Neural progenitor cell (in vitro differentiated cells): ENCODE results near the gene ARHGEF11. TPM values are rescaled to one million over a fixed set of nuclear protein-coding genes. Genes with fewer than 3 reads are reported as not detected.

ENCODE experiments used
- DNase-seq: peaks from one replicate; pipeline ENCODE4 v3.0.0-alpha.2; 2016; ENCODE audit warnings: low spot score
- H2AFZ ChIP-seq: fragments of 200-600 bp; sonication (generic); replicated peaks from 2 replicates; pipeline ENCODE4 v1.6.1; 2016; ENCODE audit warnings: antibody characterized with exemption
- H3F3A ChIP-seq: fragments of 200-600 bp; sonication (generic); 2 replicates; pipeline ENCODE4 v1.6.1; 2016; ENCODE audit warnings: antibody characterized with exemption, low read depth
- H3K27ac ChIP-seq: fragments of 200-600 bp; sonication (generic); 2 replicates; pipeline ENCODE4 v1.5.1; 2016; ENCODE audit warnings: mild to moderate bottlenecking
- H3K27me3 ChIP-seq: fragments of 200-600 bp; sonication (generic); 2 replicates; pipeline ENCODE4 v1.6.1; 2016; ENCODE audit warnings: mild to moderate bottlenecking, moderate library complexity
- H3K36me3 ChIP-seq: fragments of 200-600 bp; sonication (generic); 2 replicates; pipeline ENCODE4 v1.5.1; 2016
- H3K4me1 ChIP-seq: fragments of 200-600 bp; sonication (generic); 2 replicates; pipeline ENCODE4 v1.6.1; 2016; ENCODE audit warnings: mixed run types
- H3K4me2 ChIP-seq: fragments of 200-600 bp; sonication (generic); 2 replicates; pipeline ENCODE4 v1.6.1; 2016
- H3K4me3 ChIP-seq: fragments of 200-600 bp; sonication (generic); 2 replicates; pipeline ENCODE4 v1.5.1; 2016
- H3K79me2 ChIP-seq: fragments of 200-600 bp; sonication (generic); 2 replicates; pipeline ENCODE4 v1.6.1; 2016; ENCODE audit warnings: low read depth
- H3K9ac ChIP-seq: fragments of 200-600 bp; sonication (generic); 2 replicates; pipeline ENCODE4 v1.6.1; 2016
- H3K9me3 ChIP-seq: fragments of 200-600 bp; sonication (generic); 2 replicates; pipeline ENCODE4 v1.5.1; 2016; ENCODE audit warnings: low read depth
- H4K20me1 ChIP-seq: fragments of 200-600 bp; sonication (generic); 2 replicates; pipeline ENCODE4 v1.6.1; 2016; ENCODE audit warnings: low read depth
- H3K27ac Mint-ChIP-seq: 3 replicates; pipeline ENCODE4 v1.8.0; 2021; ENCODE audit warnings: mixed read lengths
- H3K27me3 Mint-ChIP-seq: 2 replicates; pipeline ENCODE4 v1.8.0; 2022; ENCODE audit warnings: low read depth, mild to moderate bottlenecking, inconsistent platforms, moderate library complexity, mixed read lengths; ENCODE audit not compliant: insufficient read depth
- H3K36me3 Mint-ChIP-seq: 3 replicates; pipeline ENCODE4 v1.8.0; 2021; ENCODE audit warnings: mixed read lengths
- H3K4me1 Mint-ChIP-seq: 3 replicates; pipeline ENCODE4 v1.8.0; 2021; ENCODE audit warnings: mixed read lengths
- H3K4me3 Mint-ChIP-seq: 3 replicates; pipeline ENCODE4 v1.8.0; 2021; ENCODE audit warnings: mild to moderate bottlenecking, moderate library complexity, mixed read lengths
- H3K9me3 Mint-ChIP-seq: 3 replicates; pipeline ENCODE4 v1.8.0; 2020; ENCODE audit warnings: mixed read lengths
- EZH2 ChIP-seq: fragments of 200-600 bp; sonication (generic); IDR thresholded peaks from 2 replicates; pipeline ENCODE4 v1.6.1; 2017; ENCODE audit warnings: antibody characterized with exemption, mild to moderate bottlenecking, moderate library complexity
- EZH2phosphoT487 ChIP-seq: fragments of 200-600 bp; sonication (generic); IDR thresholded peaks from 2 replicates; pipeline ENCODE4 v1.6.1; 2017; ENCODE audit warnings: antibody characterized with exemption
- total RNA-seq: library from RNA; depleted of rRNA; stranded (reverse); fragments of >200 nt; gene quantifications from 2 replicates; pipeline ENCODE4 v1.2.3, GENCODE V29; 2015; ENCODE audit warnings: low replicate concordance
- TF ChIP-seq, protein P1 (sequence below): fragments of 200-600 bp; sonication (generic); IDR thresholded peaks from 2 replicates; pipeline ENCODE4 v1.5.1; 2017; ENCODE audit warnings: antibody characterized with exemption, mild to moderate bottlenecking

The ARHGEF11 gene
- total RNA-seq, 1 donor from 2014 or later = 31.9 TPM

DNA sequence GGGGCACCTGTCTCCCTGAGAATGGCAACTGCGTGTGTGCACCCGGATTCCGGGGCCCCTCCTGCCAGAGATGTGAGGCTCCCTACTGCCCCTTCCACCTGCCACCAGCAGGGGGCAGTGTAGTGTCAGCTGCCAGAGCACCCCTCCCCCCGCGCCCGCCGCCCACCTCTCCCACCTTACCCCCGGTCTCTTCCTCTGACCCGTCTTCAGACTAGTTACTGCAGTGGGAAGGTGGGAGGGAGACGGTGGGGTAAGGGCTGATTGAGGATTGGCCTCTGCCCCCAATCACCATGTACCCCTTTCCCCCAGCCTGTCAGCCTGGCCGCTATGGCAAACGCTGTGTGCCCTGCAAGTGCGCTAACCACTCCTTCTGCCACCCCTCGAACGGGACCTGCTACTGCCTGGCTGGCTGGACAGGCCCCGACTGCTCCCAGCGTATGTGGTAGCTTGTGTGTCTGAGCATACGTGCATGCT lies 135.2 kb downstream of the ARHGEF11 start:
- Mint-ChIP-seq H3K9me3 (no peaks in the 10 kb centered on the region), H3K27me3 (peaks cover 5% of the 10 kb centered on the region), H3K4me3 (no peak overlapping the region), H3K27ac (no peak overlapping the region), H3K4me1 (peaks cover 9% of the 10 kb centered on the region), H3K36me3 (no peaks in the 10 kb centered on the region)
- no peaks in the 10 kb centered on the region for H3F3A ChIP-seq
- no peak overlapping the region for H2AFZ ChIP-seq
- no peak overlapping the region for H3K9ac ChIP-seq
- no peaks in the 10 kb centered on the region for H3K36me3 ChIP-seq
- H3K27me3 ChIP-seq = peaks cover 29% of the 10 kb centered on the region
- H3K9me3 ChIP-seq = no peaks in the 10 kb centered on the region
- peak overlapping the region; percentile 60 for H3K4me2 ChIP-seq
- TF ChIP-seq, protein P1, sequence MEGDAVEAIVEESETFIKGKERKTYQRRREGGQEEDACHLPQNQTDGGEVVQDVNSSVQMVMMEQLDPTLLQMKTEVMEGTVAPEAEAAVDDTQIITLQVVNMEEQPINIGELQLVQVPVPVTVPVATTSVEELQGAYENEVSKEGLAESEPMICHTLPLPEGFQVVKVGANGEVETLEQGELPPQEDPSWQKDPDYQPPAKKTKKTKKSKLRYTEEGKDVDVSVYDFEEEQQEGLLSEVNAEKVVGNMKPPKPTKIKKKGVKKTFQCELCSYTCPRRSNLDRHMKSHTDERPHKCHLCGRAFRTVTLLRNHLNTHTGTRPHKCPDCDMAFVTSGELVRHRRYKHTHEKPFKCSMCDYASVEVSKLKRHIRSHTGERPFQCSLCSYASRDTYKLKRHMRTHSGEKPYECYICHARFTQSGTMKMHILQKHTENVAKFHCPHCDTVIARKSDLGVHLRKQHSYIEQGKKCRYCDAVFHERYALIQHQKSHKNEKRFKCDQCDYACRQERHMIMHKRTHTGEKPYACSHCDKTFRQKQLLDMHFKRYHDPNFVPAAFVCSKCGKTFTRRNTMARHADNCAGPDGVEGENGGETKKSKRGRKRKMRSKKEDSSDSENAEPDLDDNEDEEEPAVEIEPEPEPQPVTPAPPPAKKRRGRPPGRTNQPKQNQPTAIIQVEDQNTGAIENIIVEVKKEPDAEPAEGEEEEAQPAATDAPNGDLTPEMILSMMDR = peak; percentile 92
- TF ChIP-seq EZH2phosphoT487 = no peak
- H3K4me3 ChIP-seq = peak overlapping the region; percentile 14
- peaks cover 6% of the 10 kb centered on the region for H3K4me1 ChIP-seq
- H3K79me2 ChIP-seq = no peaks in the 10 kb centered on the region
- H3K27ac ChIP-seq = no peak overlapping the region
- no peaks in the 10 kb centered on the region for H4K20me1 ChIP-seq
- DNase-seq = peak; percentile 80

DNA sequence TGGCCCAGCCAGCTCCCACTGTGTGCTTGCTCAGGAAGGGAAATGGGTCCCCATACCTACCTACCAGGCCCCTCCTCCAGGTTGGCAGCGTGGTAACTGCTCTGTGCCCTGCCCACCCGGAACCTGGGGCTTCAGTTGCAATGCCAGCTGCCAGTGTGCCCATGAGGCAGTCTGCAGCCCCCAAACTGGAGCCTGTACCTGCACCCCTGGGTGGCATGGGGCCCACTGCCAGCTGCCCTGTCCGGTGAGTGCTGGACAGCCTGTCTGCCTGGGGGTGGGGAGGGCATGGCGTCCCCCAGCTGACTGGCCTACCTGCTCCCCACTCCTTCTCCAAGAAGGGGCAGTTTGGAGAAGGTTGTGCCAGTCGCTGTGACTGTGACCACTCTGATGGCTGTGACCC lies 135.9 kb downstream of the ARHGEF11 start:
- Histone ChIP-seq H3K9ac (no peak overlapping the region), H3K4me2 (no peak overlapping the region), H3K36me3 (no peaks in the 10 kb centered on the region), H4K20me1 (no peaks in the 10 kb centered on the region), H3K79me2 (no peaks in the 10 kb centered on the region), H3F3A (no peaks in the 10 kb centered on the region), H3K9me3 (no peaks in the 10 kb centered on the region), H3K27ac (no peak overlapping the region), H2AFZ (no peak overlapping the region), H3K4me1 (peaks cover 6% of the 10 kb centered on the region), H3K27me3 (peaks cover 29% of the 10 kb centered on the region), H3K4me3 (no peak overlapping the region)
- Mint-ChIP-seq H3K27me3 (peaks cover 8% of the 10 kb centered on the region), H3K36me3 (no peaks in the 10 kb centered on the region), H3K9me3 (no peaks in the 10 kb centered on the region), H3K4me3 (no peak overlapping the region), H3K4me1 (peaks cover 6% of the 10 kb centered on the region), H3K27ac (no peak overlapping the region)
- no peak for DNase-seq
- TF ChIP-seq, protein P1 = no peak

DNA sequence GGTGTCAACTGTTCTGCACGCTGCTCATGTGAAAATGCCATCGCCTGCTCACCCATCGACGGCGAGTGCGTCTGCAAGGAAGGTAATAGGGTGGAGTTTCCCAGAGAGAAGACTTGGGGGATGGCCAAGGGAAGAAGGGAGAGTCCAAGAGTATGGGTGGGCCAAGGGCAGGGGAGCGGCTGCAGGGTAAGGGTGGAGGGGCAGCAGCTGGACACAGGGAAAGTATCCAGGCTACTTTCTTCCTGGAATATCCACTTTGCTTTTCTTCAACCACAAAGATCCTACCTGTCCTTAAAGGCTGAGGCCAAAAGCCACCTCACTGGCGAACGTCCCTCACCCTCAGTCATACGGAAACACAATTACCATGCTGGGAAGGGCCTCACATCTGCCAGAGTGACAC lies 136.6 kb downstream of the ARHGEF11 start:
- H3K36me3 Mint-ChIP-seq = no peaks in the 10 kb centered on the region
- Histone ChIP-seq H3K9ac (no peak overlapping the region), H3K4me1 (peaks cover 6% of the 10 kb centered on the region), H3K4me3 (no peak overlapping the region), H3F3A (no peaks in the 10 kb centered on the region), H3K27me3 (peaks cover 29% of the 10 kb centered on the region), H3K27ac (no peak overlapping the region), H3K79me2 (no peaks in the 10 kb centered on the region), H3K9me3 (no peaks in the 10 kb centered on the region), H4K20me1 (no peaks in the 10 kb centered on the region), H3K36me3 (no peaks in the 10 kb centered on the region), H3K4me2 (no peak overlapping the region), H2AFZ (no peak overlapping the region)
- TF ChIP-seq EZH2phosphoT487 = no peak
- TF ChIP-seq EZH2 = no peak
- TF ChIP-seq, protein P1 = no peak
- peak overlapping the region; percentile 62 for H3K27ac Mint-ChIP-seq
- DNase-seq = no peak
- H3K27me3 Mint-ChIP-seq = peaks cover 8% of the 10 kb centered on the region
- H3K4me3 Mint-ChIP-seq = no peak overlapping the region
- peaks cover 3% of the 10 kb centered on the region for H3K4me1 Mint-ChIP-seq
- no peaks in the 10 kb centered on the region for H3K9me3 Mint-ChIP-seq
